Upper lobe of left lung (tissue), 4 donors: ENCODE measurements around the gene LRCH1.

Experiments
- CTCF ChIP-seq, 6 experiments: fragments of 450-650 bp in 4 of 6; fragments of 200-600 bp in 2 of 6; sonication (generic) in 2 of 6; IDR thresholded peaks; one replicate each; pipeline ENCODE4 v1.5.1; 2016 to 2019; ENCODE audit warnings: antibody characterized with exemption in 6 of 6
- EP300 ChIP-seq, 4 donors: sonication (generic); formaldehyde crosslinking; IDR thresholded peaks; one replicate each; pipeline ENCODE4 v1.5.1; 2017; ENCODE audit warnings: antibody characterized with exemption in 4 of 4, control low read depth in 2 of 4

DNA sequence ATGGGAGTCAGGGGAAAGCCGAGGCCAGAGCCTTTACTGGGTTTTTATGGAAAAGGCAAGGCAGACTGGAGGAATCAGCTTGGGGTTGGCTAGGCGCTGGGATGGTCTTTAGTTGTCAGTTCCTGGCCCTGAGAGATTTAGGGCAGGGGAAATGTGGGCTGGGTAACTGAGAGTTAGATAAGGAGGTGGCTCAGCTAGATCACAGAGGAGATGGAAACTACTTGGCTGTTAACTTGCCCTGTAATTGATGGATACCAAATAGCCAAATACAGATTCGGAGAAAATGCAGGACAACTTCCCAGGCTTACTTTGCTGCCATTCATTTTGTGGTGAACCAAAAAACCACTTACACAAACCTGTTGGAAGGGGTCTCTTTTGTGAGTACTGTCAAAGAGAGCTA is 54.0 kb downstream of the LRCH1 start:
- TF ChIP-seq EP300 (IDR thresholded peaks at IDR 0.05) (no peak), CTCF (IDR thresholded peaks at IDR 0.05) (no peak)
